WTC11 (cell line): ENCODE measurements around the gene FHAD1. TPM values are rescaled to one million over a fixed set of nuclear protein-coding genes. Genes with fewer than 3 reads are reported as not detected.

Experiments used
- ATAC-seq: fragments of 200-7000 bp; cut with Tn5 transposase; 2 replicates; pipeline ENCODE4 v1.10.0; 2021; ENCODE audit warnings: mild to moderate bottlenecking, moderate library complexity
- CTCF ChIA-PET: fragments of 300-600 bp; sonication (Branson Sonifier 250); formaldehyde crosslinking; loops from one replicate; lab custom pipeline; 2021; ENCODE audit warnings: antibody characterized with exemption; lab: Charles Lee
- POLR2A ChIA-PET: fragments of 350-600 bp; sonication (Branson Sonifier 250); formaldehyde crosslinking; loops from one replicate; lab custom pipeline; 2021; ENCODE audit warnings: antibody characterized with exemption; lab: Charles Lee
- DNase-seq: peaks from one replicate; pipeline ENCODE4 v3.0.0; 2021; ENCODE audit warnings: low spot score
- H3K27ac Mint-ChIP-seq: 2 replicates; pipeline ENCODE4 v1.8.0; 2021; ENCODE audit warnings: mixed read lengths
- H3K27me3 Mint-ChIP-seq: 2 replicates; pipeline ENCODE4 v1.8.0; 2021; ENCODE audit warnings: low read depth, mild to moderate bottlenecking, moderate library complexity, mixed read lengths
- H3K36me3 Mint-ChIP-seq: 2 replicates; pipeline ENCODE4 v1.8.0; 2021; ENCODE audit warnings: mixed read lengths
- H3K4me1 Mint-ChIP-seq: 2 replicates; pipeline ENCODE4 v1.8.0; 2022; ENCODE audit warnings: mixed read lengths
- H3K4me3 Mint-ChIP-seq: 2 replicates; pipeline ENCODE4 v1.8.0; 2021; ENCODE audit warnings: mild to moderate bottlenecking, moderate library complexity, mixed read lengths
- H3K9me3 Mint-ChIP-seq: 2 replicates; pipeline ENCODE4 v1.8.0; 2021; ENCODE audit warnings: mixed read lengths
- FOXJ3 ChIP-seq: sonication (generic); formaldehyde crosslinking; IDR thresholded peaks from 2 replicates; pipeline ENCODE4 v1.9.0; 2021; ENCODE audit warnings: missing genetic modification reagents, mild to moderate bottlenecking, borderline replicate concordance
- GABPB1 ChIP-seq: sonication (generic); formaldehyde crosslinking; IDR thresholded peaks from 2 replicates; pipeline ENCODE4 v1.8.1; 2023; ENCODE audit warnings: mild to moderate bottlenecking, missing genetic modification reagents
- GTF2I ChIP-seq: fragments of 250-450 bp; sonication (Bioruptor Pico); conservative IDR thresholded peaks from 2 replicates; pipeline ENCODE4 v1.4.0; 2021; ENCODE audit warnings: mild to moderate bottlenecking
- MXD4 ChIP-seq: fragments of 250-450 bp; sonication (Bioruptor Pico); IDR thresholded peaks from 2 replicates; pipeline ENCODE4 v1.8.0; 2021; ENCODE audit warnings: mild to moderate bottlenecking, moderate library complexity, borderline replicate concordance
- NFE2L1 ChIP-seq: sonication (generic); formaldehyde crosslinking; IDR thresholded peaks from 2 replicates; pipeline ENCODE4 v1.8.1; 2023; ENCODE audit warnings: missing genetic modification reagents
- RELA ChIP-seq: sonication (generic); formaldehyde crosslinking; IDR thresholded peaks from 2 replicates; pipeline ENCODE4 v1.8.1; 2022; ENCODE audit warnings: missing genetic modification reagents, mild to moderate bottlenecking, borderline replicate concordance
- SMAD3 ChIP-seq: sonication (generic); formaldehyde crosslinking; IDR thresholded peaks from 2 replicates; pipeline ENCODE4 v1.8.0; 2022; ENCODE audit warnings: missing genetic modification reagents, mild to moderate bottlenecking, borderline replicate concordance
- SOX15 ChIP-seq: fragments of 250-450 bp; sonication (Bioruptor Pico); IDR thresholded peaks from 2 replicates; pipeline ENCODE4 v1.9.0; 2021; ENCODE audit warnings: mild to moderate bottlenecking
- ZNF219 ChIP-seq: sonication (generic); formaldehyde crosslinking; IDR thresholded peaks from 2 replicates; pipeline ENCODE4 v1.8.0; 2023; ENCODE audit warnings: missing genetic modification reagents, mild to moderate bottlenecking, borderline replicate concordance
- ZNF232 ChIP-seq: sonication (generic); formaldehyde crosslinking; IDR thresholded peaks from 2 replicates; pipeline ENCODE4 v1.8.0; 2022; ENCODE audit warnings: mild to moderate bottlenecking, missing genetic modification reagents
- ZNF671 ChIP-seq: fragments of 250-450 bp; sonication (Bioruptor Pico); IDR thresholded peaks from 2 replicates; pipeline ENCODE4 v1.8.0; 2021; ENCODE audit warnings: mild to moderate bottlenecking
- total RNA-seq: library from RNA; stranded (reverse); gene quantifications from 3 replicates; pipeline ENCODE4 v1.2.3, GENCODE V29; 2021
- TF ChIP-seq, protein P1 (sequence below): sonication (generic); formaldehyde crosslinking; conservative IDR thresholded peaks from 2 replicates; pipeline ENCODE4 v1.8.1; 2022; ENCODE audit warnings: mild to moderate bottlenecking, missing genetic modification reagents
- TF ChIP-seq, protein P2 (sequence below): sonication (generic); formaldehyde crosslinking; IDR thresholded peaks from 2 replicates; pipeline ENCODE4 v1.8.0; 2023; ENCODE audit warnings: missing genetic modification reagents
- TF ChIP-seq, protein P3 (sequence below): sonication (generic); formaldehyde crosslinking; IDR thresholded peaks from 2 replicates; pipeline ENCODE4 v1.8.0; 2022; ENCODE audit warnings: mild to moderate bottlenecking, missing genetic modification reagents
- TF ChIP-seq, protein P4 (sequence below): sonication (generic); formaldehyde crosslinking; IDR thresholded peaks from 2 replicates; pipeline ENCODE4 v1.8.1; 2022; ENCODE audit warnings: missing genetic modification reagents, borderline replicate concordance
- TF ChIP-seq, protein P5 (sequence below): sonication (generic); formaldehyde crosslinking; IDR thresholded peaks from 2 replicates; pipeline ENCODE4 v1.8.0; 2022; ENCODE audit warnings: mild to moderate bottlenecking, missing genetic modification reagents
- TF ChIP-seq, protein P6 (sequence below): sonication (generic); formaldehyde crosslinking; conservative IDR thresholded peaks from 2 replicates; pipeline ENCODE4 v1.8.1; 2023; ENCODE audit warnings: mild to moderate bottlenecking, low read depth, missing genetic modification reagents, moderate library complexity
- TF ChIP-seq, protein P7 (sequence below): sonication (generic); formaldehyde crosslinking; IDR thresholded peaks from 2 replicates; pipeline ENCODE4 v1.8.0; 2022; ENCODE audit warnings: mild to moderate bottlenecking, missing genetic modification reagents
- TF ChIP-seq, protein P8 (sequence below): sonication (generic); formaldehyde crosslinking; IDR thresholded peaks from 2 replicates; pipeline ENCODE4 v1.8.0; 2022; ENCODE audit warnings: mild to moderate bottlenecking, missing genetic modification reagents

Gene FHAD1
- total RNA-seq, 1 experiment from 2014 or later: 3.0 TPM

DNA sequence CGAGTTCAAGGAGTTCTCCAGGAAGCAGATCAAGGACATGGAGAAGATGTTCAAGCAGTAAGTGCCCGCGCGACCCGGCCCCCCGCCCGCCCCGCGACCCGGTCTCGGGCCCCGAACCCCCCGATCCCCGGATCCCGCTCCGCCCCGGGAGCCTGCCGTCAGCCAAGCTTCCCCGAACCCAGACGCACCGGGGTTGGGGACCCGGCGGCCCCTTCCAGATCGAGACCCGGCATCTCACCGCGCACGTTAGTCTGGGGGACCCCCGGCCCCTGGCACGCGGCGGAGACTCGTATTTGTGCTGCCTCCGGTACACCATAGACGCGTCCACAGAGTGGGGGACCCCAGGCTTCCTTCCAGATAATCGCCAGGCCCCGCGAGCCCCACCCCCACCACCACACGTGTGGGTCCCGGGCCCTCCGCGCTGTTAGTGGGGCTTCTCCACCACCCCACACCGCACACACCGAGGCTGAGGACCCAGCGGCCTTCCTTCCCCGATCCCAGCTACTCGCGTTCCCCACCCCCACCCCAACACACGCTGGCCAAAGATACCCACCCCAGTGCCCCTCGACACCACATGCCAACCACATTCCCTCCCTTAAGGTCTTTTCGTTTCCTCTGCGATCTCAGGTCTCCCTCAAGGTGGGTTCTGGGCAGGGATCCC lies 163.3 kb downstream of the FHAD1 start:
- no peaks in the 10 kb centered on the region for H3K36me3 Mint-ChIP-seq
- peak overlapping the region; percentile 80 for H3K4me3 Mint-ChIP-seq
- no peak for TF ChIP-seq GTF2I (CRISPR knock-in tag)
- TF ChIP-seq, protein P1, sequence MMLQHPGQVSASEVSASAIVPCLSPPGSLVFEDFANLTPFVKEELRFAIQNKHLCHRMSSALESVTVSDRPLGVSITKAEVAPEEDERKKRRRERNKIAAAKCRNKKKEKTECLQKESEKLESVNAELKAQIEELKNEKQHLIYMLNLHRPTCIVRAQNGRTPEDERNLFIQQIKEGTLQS (CRISPR knock-in tag): no peak
- no peak overlapping the region for H3K27ac Mint-ChIP-seq
- ATAC-seq: no peak
- H3K9me3 Mint-ChIP-seq: no peaks in the 10 kb centered on the region
- ChIA-PET CTCF (interaction anchor here (0.6 to 1.3 kb wide), 6 partner anchors 11 to 93 kb away, joined by 3 to 21 read pairs (median 4); no protein-coding TSS in a partner anchor), POLR2A (no interaction called here)
- peaks cover 47% of the 10 kb centered on the region for H3K27me3 Mint-ChIP-seq
- H3K4me1 Mint-ChIP-seq: peaks cover 24% of the 10 kb centered on the region
- DNase-seq: no peak

DNA sequence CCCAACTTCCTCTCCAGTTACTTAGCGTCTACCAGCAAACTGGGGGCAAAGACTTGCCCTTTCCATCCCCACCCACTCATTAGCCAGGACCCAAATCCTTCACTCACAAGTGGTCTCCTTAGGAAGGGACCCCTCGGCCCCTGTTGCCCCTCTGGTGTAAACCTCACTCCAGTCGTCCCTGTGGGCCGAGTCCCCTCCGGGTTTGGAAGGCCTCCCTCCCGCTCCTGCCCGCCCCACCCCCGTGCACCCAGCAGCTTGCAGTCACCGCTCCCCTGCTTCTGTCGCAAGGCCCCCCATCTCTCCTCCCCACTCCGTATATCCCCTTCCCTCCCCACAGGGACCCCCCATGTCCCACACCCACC lies 163.8 kb downstream of the FHAD1 start:
- no peaks in the 10 kb centered on the region for H3K9me3 Mint-ChIP-seq
- H3K27ac Mint-ChIP-seq: no peak overlapping the region
- no peak for ATAC-seq
- peaks cover 47% of the 10 kb centered on the region for H3K27me3 Mint-ChIP-seq
- DNase-seq: no peak
- H3K36me3 Mint-ChIP-seq: no peaks in the 10 kb centered on the region
- H3K4me1 Mint-ChIP-seq: peaks cover 24% of the 10 kb centered on the region
- TF ChIP-seq SOX15 (CRISPR knock-in tag) (no peak), RELA (CRISPR knock-in tag) (no peak), ZNF232 (CRISPR knock-in tag) (no peak), GABPB1 (CRISPR knock-in tag) (no peak), NFE2L1 (CRISPR knock-in tag) (no peak), SMAD3 (no peak), ZNF219 (CRISPR knock-in tag) (no peak), MXD4 (no peak), ZNF671 (CRISPR knock-in tag) (no peak), FOXJ3 (CRISPR knock-in tag) (no peak)
- TF ChIP-seq, protein P2, sequence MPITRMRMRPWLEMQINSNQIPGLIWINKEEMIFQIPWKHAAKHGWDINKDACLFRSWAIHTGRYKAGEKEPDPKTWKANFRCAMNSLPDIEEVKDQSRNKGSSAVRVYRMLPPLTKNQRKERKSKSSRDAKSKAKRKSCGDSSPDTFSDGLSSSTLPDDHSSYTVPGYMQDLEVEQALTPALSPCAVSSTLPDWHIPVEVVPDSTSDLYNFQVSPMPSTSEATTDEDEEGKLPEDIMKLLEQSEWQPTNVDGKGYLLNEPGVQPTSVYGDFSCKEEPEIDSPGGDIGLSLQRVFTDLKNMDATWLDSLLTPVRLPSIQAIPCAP (CRISPR knock-in tag): no peak
- TF ChIP-seq, protein P3, sequence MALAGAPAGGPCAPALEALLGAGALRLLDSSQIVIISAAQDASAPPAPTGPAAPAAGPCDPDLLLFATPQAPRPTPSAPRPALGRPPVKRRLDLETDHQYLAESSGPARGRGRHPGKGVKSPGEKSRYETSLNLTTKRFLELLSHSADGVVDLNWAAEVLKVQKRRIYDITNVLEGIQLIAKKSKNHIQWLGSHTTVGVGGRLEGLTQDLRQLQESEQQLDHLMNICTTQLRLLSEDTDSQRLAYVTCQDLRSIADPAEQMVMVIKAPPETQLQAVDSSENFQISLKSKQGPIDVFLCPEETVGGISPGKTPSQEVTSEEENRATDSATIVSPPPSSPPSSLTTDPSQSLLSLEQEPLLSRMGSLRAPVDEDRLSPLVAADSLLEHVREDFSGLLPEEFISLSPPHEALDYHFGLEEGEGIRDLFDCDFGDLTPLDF (CRISPR knock-in tag): no peak
- TF ChIP-seq, protein P4, sequence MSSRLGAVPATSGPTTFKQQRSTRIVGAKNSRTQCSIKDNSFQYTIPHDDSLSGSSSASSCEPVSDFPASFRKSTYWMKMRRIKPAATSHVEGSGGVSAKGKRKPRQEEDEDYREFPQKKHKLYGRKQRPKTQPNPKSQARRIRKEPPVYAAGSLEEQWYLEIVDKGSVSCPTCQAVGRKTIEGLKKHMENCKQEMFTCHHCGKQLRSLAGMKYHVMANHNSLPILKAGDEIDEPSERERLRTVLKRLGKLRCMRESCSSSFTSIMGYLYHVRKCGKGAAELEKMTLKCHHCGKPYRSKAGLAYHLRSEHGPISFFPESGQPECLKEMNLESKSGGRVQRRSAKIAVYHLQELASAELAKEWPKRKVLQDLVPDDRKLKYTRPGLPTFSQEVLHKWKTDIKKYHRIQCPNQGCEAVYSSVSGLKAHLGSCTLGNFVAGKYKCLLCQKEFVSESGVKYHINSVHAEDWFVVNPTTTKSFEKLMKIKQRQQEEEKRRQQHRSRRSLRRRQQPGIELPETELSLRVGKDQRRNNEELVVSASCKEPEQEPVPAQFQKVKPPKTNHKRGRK (CRISPR knock-in tag): no peak
- TF ChIP-seq, protein P5, sequence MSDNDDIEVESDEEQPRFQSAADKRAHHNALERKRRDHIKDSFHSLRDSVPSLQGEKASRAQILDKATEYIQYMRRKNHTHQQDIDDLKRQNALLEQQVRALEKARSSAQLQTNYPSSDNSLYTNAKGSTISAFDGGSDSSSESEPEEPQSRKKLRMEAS (CRISPR knock-in tag): no peak
- TF ChIP-seq, protein P6, sequence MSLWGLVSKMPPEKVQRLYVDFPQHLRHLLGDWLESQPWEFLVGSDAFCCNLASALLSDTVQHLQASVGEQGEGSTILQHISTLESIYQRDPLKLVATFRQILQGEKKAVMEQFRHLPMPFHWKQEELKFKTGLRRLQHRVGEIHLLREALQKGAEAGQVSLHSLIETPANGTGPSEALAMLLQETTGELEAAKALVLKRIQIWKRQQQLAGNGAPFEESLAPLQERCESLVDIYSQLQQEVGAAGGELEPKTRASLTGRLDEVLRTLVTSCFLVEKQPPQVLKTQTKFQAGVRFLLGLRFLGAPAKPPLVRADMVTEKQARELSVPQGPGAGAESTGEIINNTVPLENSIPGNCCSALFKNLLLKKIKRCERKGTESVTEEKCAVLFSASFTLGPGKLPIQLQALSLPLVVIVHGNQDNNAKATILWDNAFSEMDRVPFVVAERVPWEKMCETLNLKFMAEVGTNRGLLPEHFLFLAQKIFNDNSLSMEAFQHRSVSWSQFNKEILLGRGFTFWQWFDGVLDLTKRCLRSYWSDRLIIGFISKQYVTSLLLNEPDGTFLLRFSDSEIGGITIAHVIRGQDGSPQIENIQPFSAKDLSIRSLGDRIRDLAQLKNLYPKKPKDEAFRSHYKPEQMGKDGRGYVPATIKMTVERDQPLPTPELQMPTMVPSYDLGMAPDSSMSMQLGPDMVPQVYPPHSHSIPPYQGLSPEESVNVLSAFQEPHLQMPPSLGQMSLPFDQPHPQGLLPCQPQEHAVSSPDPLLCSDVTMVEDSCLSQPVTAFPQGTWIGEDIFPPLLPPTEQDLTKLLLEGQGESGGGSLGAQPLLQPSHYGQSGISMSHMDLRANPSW: no peak
- TF ChIP-seq, protein P7, sequence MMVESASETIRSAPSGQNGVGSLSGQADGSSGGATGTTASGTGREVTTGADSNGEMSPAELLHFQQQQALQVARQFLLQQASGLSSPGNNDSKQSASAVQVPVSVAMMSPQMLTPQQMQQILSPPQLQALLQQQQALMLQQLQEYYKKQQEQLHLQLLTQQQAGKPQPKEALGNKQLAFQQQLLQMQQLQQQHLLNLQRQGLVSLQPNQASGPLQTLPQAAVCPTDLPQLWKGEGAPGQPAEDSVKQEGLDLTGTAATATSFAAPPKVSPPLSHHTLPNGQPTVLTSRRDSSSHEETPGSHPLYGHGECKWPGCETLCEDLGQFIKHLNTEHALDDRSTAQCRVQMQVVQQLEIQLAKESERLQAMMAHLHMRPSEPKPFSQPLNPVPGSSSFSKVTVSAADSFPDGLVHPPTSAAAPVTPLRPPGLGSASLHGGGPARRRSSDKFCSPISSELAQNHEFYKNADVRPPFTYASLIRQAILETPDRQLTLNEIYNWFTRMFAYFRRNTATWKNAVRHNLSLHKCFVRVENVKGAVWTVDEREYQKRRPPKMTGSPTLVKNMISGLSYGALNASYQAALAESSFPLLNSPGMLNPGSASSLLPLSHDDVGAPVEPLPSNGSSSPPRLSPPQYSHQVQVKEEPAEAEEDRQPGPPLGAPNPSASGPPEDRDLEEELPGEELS (CRISPR knock-in tag): no peak
- TF ChIP-seq, protein P8, sequence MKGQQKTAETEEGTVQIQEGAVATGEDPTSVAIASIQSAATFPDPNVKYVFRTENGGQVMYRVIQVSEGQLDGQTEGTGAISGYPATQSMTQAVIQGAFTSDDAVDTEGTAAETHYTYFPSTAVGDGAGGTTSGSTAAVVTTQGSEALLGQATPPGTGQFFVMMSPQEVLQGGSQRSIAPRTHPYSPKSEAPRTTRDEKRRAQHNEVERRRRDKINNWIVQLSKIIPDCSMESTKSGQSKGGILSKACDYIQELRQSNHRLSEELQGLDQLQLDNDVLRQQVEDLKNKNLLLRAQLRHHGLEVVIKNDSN (CRISPR knock-in tag): no peak
- ChIA-PET POLR2A (interaction anchor here (0.6 kb wide), 1 partner anchor 19 kb away, joined by 3 read pairs; no protein-coding TSS in a partner anchor), CTCF (interaction anchor here (0.6 to 1.3 kb wide), 2 partner anchors 77 to 87 kb away, joined by 5 to 21 read pairs; no protein-coding TSS in a partner anchor)
- H3K4me3 Mint-ChIP-seq: peak overlapping the region; percentile 78
